Measurements from ENCODE around the gene CDK3. TPM values are rescaled to one million over a fixed set of nuclear protein-coding genes. Genes with fewer than 3 reads are reported as not detected.
"Not testable (repeated sequence)": the region's sequence is repeated elsewhere in the genome, so short reads cannot be mapped to it uniquely, and the experiment has no call there.

The CDK3 gene
- total and polyA plus RNA-seq, 12 donors: 0.74 to 56.7 (median 5.5) TPM; not detected in 3

GRCh38 chr17:76040376-76040775, 39.7 kb downstream of the CDK3 start:
- H3K36me3 ChIP-seq (replicated peaks in 1 of 2): peaks cover 0 to 66% of the 10 kb centered on the region in 2 donors

DNA sequence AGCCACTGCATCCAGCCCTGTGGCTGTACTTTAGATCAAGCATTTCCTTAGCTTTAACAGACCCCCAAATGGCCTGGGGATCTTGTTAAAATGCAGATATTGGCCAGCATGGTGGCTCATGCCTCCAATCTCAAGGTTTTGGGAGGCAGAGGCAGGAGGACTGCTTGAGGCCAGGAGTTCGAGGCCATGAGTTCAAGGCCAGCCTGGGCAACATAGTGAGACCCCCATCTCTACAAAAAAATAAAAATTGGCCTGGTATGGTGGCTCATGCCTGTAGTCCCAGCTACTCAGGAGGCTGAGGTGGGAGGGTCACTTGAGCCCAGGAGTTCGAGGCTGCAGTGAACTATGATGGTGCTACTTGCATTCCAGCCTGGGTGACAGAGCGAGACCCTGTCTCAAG, 42.2 kb downstream of the CDK3 start:
- H3K9me3 ChIP-seq (replicated peaks in 1 of 3); H3K27me3 ChIP-seq; intact Hi-C loops (cut with DNase I); H3K4me3 ChIP-seq; H3K27ac ChIP-seq; H3K4me1 ChIP-seq (replicated peaks in 1 of 2); DNase-seq: not testable (repeated sequence)
- peaks cover 0 to 91% of the 10 kb centered on the region in 2 donors for H3K36me3 ChIP-seq (replicated peaks in 1 of 2)
- WGBS, 4 donors: 91 to 96% (median 92%) methylated on average over 3 of the region's 3 CpGs

More at GRCh38 chr17:76040376-76040775, 39.7 kb downstream of the CDK3 start:
- H3K9me3 ChIP-seq (replicated peaks in 1 of 3): no peaks in the 10 kb centered on the region
- TF ChIP-seq POLR2A (IDR thresholded peaks at IDR 0.05): no peak
- TF ChIP-seq, protein P1, sequence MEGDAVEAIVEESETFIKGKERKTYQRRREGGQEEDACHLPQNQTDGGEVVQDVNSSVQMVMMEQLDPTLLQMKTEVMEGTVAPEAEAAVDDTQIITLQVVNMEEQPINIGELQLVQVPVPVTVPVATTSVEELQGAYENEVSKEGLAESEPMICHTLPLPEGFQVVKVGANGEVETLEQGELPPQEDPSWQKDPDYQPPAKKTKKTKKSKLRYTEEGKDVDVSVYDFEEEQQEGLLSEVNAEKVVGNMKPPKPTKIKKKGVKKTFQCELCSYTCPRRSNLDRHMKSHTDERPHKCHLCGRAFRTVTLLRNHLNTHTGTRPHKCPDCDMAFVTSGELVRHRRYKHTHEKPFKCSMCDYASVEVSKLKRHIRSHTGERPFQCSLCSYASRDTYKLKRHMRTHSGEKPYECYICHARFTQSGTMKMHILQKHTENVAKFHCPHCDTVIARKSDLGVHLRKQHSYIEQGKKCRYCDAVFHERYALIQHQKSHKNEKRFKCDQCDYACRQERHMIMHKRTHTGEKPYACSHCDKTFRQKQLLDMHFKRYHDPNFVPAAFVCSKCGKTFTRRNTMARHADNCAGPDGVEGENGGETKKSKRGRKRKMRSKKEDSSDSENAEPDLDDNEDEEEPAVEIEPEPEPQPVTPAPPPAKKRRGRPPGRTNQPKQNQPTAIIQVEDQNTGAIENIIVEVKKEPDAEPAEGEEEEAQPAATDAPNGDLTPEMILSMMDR (IDR thresholded peaks at IDR 0.05): no peak
- no peak for DNase-seq
- H3K27ac ChIP-seq: peak overlapping the region in 1 of 5 donors; percentile 80
- WGBS, 4 donors: 75 to 87% (median 81%) methylated on average over 6 of the region's 6 CpGs
- H3K4me1 ChIP-seq (replicated peaks in 1 of 2): peaks cover 0 to 4% of the 10 kb centered on the region in 2 donors
- H3K4me3 ChIP-seq: no peak overlapping the region
- H3K27me3 ChIP-seq: no peaks in the 10 kb centered on the region
- intact Hi-C loops (cut with DNase I): no loop called here

DNA sequence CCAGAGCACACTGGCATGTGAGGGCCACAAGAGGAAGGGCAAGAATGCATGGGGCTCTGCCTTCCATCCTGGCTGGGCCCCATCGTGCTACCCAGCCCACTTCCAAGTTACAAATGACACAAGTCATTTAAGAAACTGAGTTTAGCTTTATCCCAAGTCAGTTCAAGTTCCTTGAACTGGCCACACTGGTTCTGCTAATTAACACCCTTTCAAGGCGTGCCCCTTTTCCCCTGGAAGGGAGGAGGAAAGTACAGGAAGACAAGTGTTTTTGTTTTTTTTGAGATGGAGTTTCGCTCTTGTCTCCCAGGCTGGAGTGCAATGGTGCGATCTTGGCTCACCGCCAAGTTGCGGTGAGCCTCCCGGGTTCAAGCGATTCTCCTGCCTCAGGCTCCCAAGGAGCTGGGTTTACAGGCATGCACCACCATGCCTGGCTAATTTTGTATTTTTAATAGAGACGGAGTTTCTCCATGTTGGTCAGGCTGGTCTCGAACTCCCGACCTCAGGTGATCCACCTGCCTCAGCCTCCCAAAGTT, 43.9 kb downstream of the CDK3 start:
- DNase-seq; H3K27ac ChIP-seq; H3K4me3 ChIP-seq; intact Hi-C loops (cut with DNase I); H3K9me3 ChIP-seq (replicated peaks in 1 of 3); H3K27me3 ChIP-seq; H3K4me1 ChIP-seq (replicated peaks in 1 of 2): not testable (repeated sequence)
- H3K36me3 ChIP-seq (replicated peaks in 1 of 2): peaks cover 0 to 100% of the 10 kb centered on the region in 2 donors
- 69 to 75% (median 72%) methylated on average over 9 to 11 of the region's 11 CpGs for WGBS, 4 donors

DNA sequence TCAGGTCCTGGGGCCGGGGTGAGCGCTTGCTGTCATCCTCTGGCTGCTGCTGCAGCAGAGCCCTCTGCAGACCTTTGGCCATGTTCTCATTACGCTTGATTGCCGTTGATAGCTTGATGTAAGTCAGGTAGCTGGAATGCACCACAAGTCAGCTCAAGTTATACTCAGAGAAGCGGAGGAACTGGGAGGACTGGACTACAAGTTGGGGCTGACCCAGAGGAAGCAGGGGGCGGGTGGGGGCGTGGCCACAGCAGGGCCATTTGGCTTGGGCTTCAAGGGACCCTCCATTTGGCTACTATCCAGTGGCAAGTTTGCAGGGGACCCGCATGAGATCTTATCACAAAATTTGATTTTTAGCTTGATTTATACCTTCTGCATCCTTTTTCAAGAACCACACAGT, 45.4 kb downstream of the CDK3 start:
- intact Hi-C loops (cut with DNase I): no loop called here
- no peak for DNase-seq
- 83 to 91% (median 87%) methylated on average over 5 to 8 of the region's 8 CpGs for WGBS, 4 donors

GRCh38 chr17:76048025-76048605, 47.5 kb downstream of the CDK3 start:
- H3K9me3 ChIP-seq (replicated peaks in 1 of 3): no peaks in the 10 kb centered on the region
- no peak overlapping the region for H3K27ac ChIP-seq
- TF ChIP-seq POLR2A (IDR thresholded peaks at IDR 0.05): no peak
- TF ChIP-seq, protein P1 (IDR thresholded peaks at IDR 0.05): no peak
- no peak overlapping the region for H3K4me3 ChIP-seq
- DNase-seq: no peak
- no peaks in the 10 kb centered on the region for H3K27me3 ChIP-seq
- 78 to 91% (median 82%) methylated on average over 9 of the region's 9 CpGs for WGBS, 4 donors
- peaks cover 0 to 93% of the 10 kb centered on the region in 2 donors for H3K36me3 ChIP-seq (replicated peaks in 1 of 2)
- intact Hi-C loops (cut with DNase I): no loop called here
- no peaks in the 10 kb centered on the region for H3K4me1 ChIP-seq (replicated peaks in 1 of 2)

More for the DNA sequence above, 45.4 kb downstream of the CDK3 start:
- Histone ChIP-seq H3K27me3 (no peaks in the 10 kb centered on the region), H3K27ac (no peak overlapping the region), H3K4me1 (replicated peaks in 1 of 2) (no peaks in the 10 kb centered on the region), H3K9me3 (replicated peaks in 1 of 3) (no peaks in the 10 kb centered on the region), H3K4me3 (no peak overlapping the region), H3K36me3 (replicated peaks in 1 of 2) (peaks cover 0 to 99% of the 10 kb centered on the region in 2 donors)
- TF ChIP-seq, protein P1 (IDR thresholded peaks at IDR 0.05): no peak
- no peak for TF ChIP-seq POLR2A (IDR thresholded peaks at IDR 0.05)

Data from adrenal gland (tissue), 12 donors.